Ammon's horn (tissue), 1 donor: ENCODE results near the gene CTRB2.
"Not testable (repeated sequence)": the region's sequence is repeated elsewhere in the genome, so short reads cannot be mapped to it uniquely, and the experiment has no call there.

ENCODE experiments used
- DNase-seq: peaks from one replicate; pipeline ENCODE4 v3.0.0-alpha.2; 2016; ENCODE audit warnings: low spot score

The CTRB2 gene

GRCh38 chr16:75205438-75205837 is 1.5 kb downstream of the CTRB2 start:
- not testable (repeated sequence) for DNase-seq

- DNase-seq, result not testable (repeated sequence)
Measured at GRCh38 chr16:75204905-75205304, 2.1 kb downstream of the CTRB2 start.

GRCh38 chr16:75204410-75204758 is 2.6 kb downstream of the CTRB2 start:
- no peak for DNase-seq

GRCh38 chr16:75203667-75204409 is 3.1 kb downstream of the CTRB2 start:
- DNase-seq, result no peak

- no peak for DNase-seq
Measured at GRCh38 chr16:75203096-75203495, 3.9 kb downstream of the CTRB2 start.

- no peak for DNase-seq
Measured at GRCh38 chr16:75202069-75202590, 4.8 kb downstream of the CTRB2 start.

- no peak for DNase-seq
Measured at GRCh38 chr16:75198135-75198600, 8.8 kb downstream of the CTRB2 start.

- DNase-seq, result no peak
Measured at GRCh38 chr16:75197522-75198134, 9.3 kb downstream of the CTRB2 start.

GRCh38 chr16:75196836-75197235 is 10.1 kb downstream of the CTRB2 start:
- DNase-seq, result no peak

GRCh38 chr16:75195811-75196790 is 10.9 kb downstream of the CTRB2 start:
- no peak for DNase-seq

- no peak for DNase-seq
Measured at GRCh38 chr16:75193730-75194444, 13.1 kb downstream of the CTRB2 start.

- DNase-seq, result no peak
Measured at GRCh38 chr16:75193265-75193650, 13.7 kb downstream of the CTRB2 start.

GRCh38 chr16:75192606-75193264 is 14.2 kb downstream of the CTRB2 start:
- DNase-seq, result no peak

GRCh38 chr16:75189638-75190245 is 17.2 kb downstream of the CTRB2 start:
- DNase-seq, result no peak

GRCh38 chr16:75188832-75189477 is 18.0 kb downstream of the CTRB2 start:
- no peak for DNase-seq

- DNase-seq, result no peak
Measured at GRCh38 chr16:75181630-75182029, 25.3 kb downstream of the CTRB2 start.

- DNase-seq, result no peak
Measured at GRCh38 chr16:75179208-75179607, 27.8 kb downstream of the CTRB2 start.

- DNase-seq, result no peak
Measured at GRCh38 chr16:75176926-75177325, 30.0 kb downstream of the CTRB2 start.

GRCh38 chr16:75175074-75175473 is 31.9 kb downstream of the CTRB2 start:
- no peak for DNase-seq

- no peak for DNase-seq
Measured at GRCh38 chr16:75172578-75172977, 34.4 kb downstream of the CTRB2 start.
